Measurements from ENCODE around the gene NRP2. TPM values are rescaled to one million over a fixed set of nuclear protein-coding genes. Genes with fewer than 3 reads are reported as not detected.

Gene NRP2
- total and polyA plus RNA-seq, 2 donors (not counting 1 experiment from before 2014, with no cell fraction given): 16.6 to 28.7 TPM

GRCh38 chr2:205717999-205718398 lies 35.7 kb downstream of the NRP2 start:
- peaks cover 16% of the 10 kb centered on the region for H3K4me1 ChIP-seq (ENCODE audit: control insufficient read depth, extremely low read depth, insufficient read depth, low read length)
- TF ChIP-seq EZH2 (IDR thresholded peaks at IDR 0.05; ENCODE audit: low read length, missing control alignments) (no peak), CTCF (conservative IDR thresholded peaks at IDR 0.05 in 1 of 2, IDR thresholded peaks at IDR 0.05 in 1 of 2; ENCODE audit: low read depth in 1 of 2, low read length in 2 of 2) (no peak)
- H3K27ac ChIP-seq (ENCODE audit: insufficient read depth, low read length): no peak overlapping the region
- no peaks in the 10 kb centered on the region for H3K36me3 ChIP-seq (ENCODE audit: control insufficient read depth, insufficient read depth, low read length)
- H3K9ac ChIP-seq (ENCODE audit: insufficient read depth, low read length): no peak overlapping the region
- no peaks in the 10 kb centered on the region for H4K20me1 ChIP-seq (ENCODE audit: control insufficient read depth, extremely low read depth, insufficient read depth, low read length)
- H3K9me3 ChIP-seq (ENCODE audit: control insufficient read depth, insufficient read depth, low read depth, low read length): no peaks in the 10 kb centered on the region
- no peak overlapping the region for H3K4me2 ChIP-seq (ENCODE audit: extremely low read depth, insufficient read depth, low read length)
- no peak overlapping the region for H2AFZ ChIP-seq (ENCODE audit: low read length)
- H3K27me3 ChIP-seq (ENCODE audit: control insufficient read depth, insufficient read depth, low read length): no peaks in the 10 kb centered on the region
- no peak overlapping the region for H3K4me3 ChIP-seq (replicated peaks in 1 of 4; ENCODE audit: control extremely low read depth in 1 of 4, insufficient read depth in 1 of 4, low read depth in 3 of 4, low read length in 4 of 4)
- peak in 1 of 2 donors; percentile 80 for DNase-seq (ENCODE audit: low read depth in 2 of 2)
- H3K79me2 ChIP-seq (ENCODE audit: control insufficient read depth, insufficient read depth, low read length): no peaks in the 10 kb centered on the region

DNA sequence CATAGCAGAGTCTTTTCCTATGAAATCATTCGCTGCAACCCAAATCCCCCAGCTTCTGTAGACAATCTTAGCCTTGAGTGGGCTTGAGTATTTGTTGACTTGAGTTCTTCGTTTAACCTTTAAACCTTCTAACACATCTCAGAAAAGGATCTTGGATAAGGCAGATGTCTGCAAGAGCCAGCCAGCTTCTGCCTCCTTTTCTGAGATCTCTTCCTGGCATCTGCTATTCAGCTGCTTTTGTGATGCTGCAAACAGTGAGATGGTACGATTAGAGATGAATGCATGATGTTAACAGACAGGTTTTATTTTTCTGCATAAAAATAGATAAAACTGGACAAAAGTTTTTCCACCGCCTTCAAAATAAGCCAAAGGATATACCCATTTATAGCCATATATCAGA lies 37.5 kb downstream of the NRP2 start:
- Histone ChIP-seq H3K9me3 (ENCODE audit: control insufficient read depth, insufficient read depth, low read depth, low read length) (no peaks in the 10 kb centered on the region), H2AFZ (ENCODE audit: low read length) (no peak overlapping the region), H3K4me2 (ENCODE audit: extremely low read depth, insufficient read depth, low read length) (no peak overlapping the region), H3K27ac (ENCODE audit: insufficient read depth, low read length) (no peak overlapping the region), H4K20me1 (ENCODE audit: control insufficient read depth, extremely low read depth, insufficient read depth, low read length) (no peaks in the 10 kb centered on the region), H3K27me3 (ENCODE audit: control insufficient read depth, insufficient read depth, low read length) (no peaks in the 10 kb centered on the region), H3K9ac (ENCODE audit: insufficient read depth, low read length) (no peak overlapping the region), H3K79me2 (ENCODE audit: control insufficient read depth, insufficient read depth, low read length) (no peaks in the 10 kb centered on the region), H3K4me3 (replicated peaks in 1 of 4; ENCODE audit: control extremely low read depth in 1 of 4, insufficient read depth in 1 of 4, low read depth in 3 of 4, low read length in 4 of 4) (no peak overlapping the region), H3K4me1 (ENCODE audit: control insufficient read depth, extremely low read depth, insufficient read depth, low read length) (peaks cover 4% of the 10 kb centered on the region), H3K36me3 (ENCODE audit: control insufficient read depth, insufficient read depth, low read length) (peaks cover 2% of the 10 kb centered on the region)
- TF ChIP-seq EZH2 (IDR thresholded peaks at IDR 0.05; ENCODE audit: low read length, missing control alignments) (no peak), CTCF (conservative IDR thresholded peaks at IDR 0.05 in 1 of 2, IDR thresholded peaks at IDR 0.05 in 1 of 2; ENCODE audit: low read depth in 1 of 2, low read length in 2 of 2) (no peak)
- no peak for DNase-seq (ENCODE audit: low read depth in 2 of 2)

GRCh38 chr2:205720451-205720902 lies 38.2 kb downstream of the NRP2 start:
- Histone ChIP-seq H3K4me3 (replicated peaks in 1 of 4; ENCODE audit: control extremely low read depth in 1 of 4, insufficient read depth in 1 of 4, low read depth in 3 of 4, low read length in 4 of 4) (no peak overlapping the region), H3K9ac (ENCODE audit: insufficient read depth, low read length) (no peak overlapping the region), H3K4me2 (ENCODE audit: extremely low read depth, insufficient read depth, low read length) (no peak overlapping the region), H3K36me3 (ENCODE audit: control insufficient read depth, insufficient read depth, low read length) (peaks cover 2% of the 10 kb centered on the region), H3K27me3 (ENCODE audit: control insufficient read depth, insufficient read depth, low read length) (no peaks in the 10 kb centered on the region), H2AFZ (ENCODE audit: low read length) (no peak overlapping the region), H3K79me2 (ENCODE audit: control insufficient read depth, insufficient read depth, low read length) (no peaks in the 10 kb centered on the region), H3K27ac (ENCODE audit: insufficient read depth, low read length) (no peak overlapping the region), H3K9me3 (ENCODE audit: control insufficient read depth, insufficient read depth, low read depth, low read length) (no peaks in the 10 kb centered on the region), H3K4me1 (ENCODE audit: control insufficient read depth, extremely low read depth, insufficient read depth, low read length) (peaks cover 2% of the 10 kb centered on the region), H4K20me1 (ENCODE audit: control insufficient read depth, extremely low read depth, insufficient read depth, low read length) (no peaks in the 10 kb centered on the region)
- TF ChIP-seq CTCF (conservative IDR thresholded peaks at IDR 0.05 in 1 of 2, IDR thresholded peaks at IDR 0.05 in 1 of 2; ENCODE audit: low read depth in 1 of 2, low read length in 2 of 2) (no peak), EZH2 (IDR thresholded peaks at IDR 0.05; ENCODE audit: low read length, missing control alignments) (no peak)
- DNase-seq (ENCODE audit: low read depth in 2 of 2): no peak

Measured in fibroblast of lung (primary cell).